GM19395 (cell line): Measurements from ENCODE around the gene ACKR2.
"Not testable (repeated sequence)": the region's sequence is repeated elsewhere in the genome, so short reads cannot be mapped to it uniquely, and the experiment has no call there.

Experiments used
- ATAC-seq: cut with Tn5 transposase; IDR thresholded peaks from one replicate; pipeline ENCODE4 v1.9.1; 2021; ENCODE audit warnings: mild to moderate bottlenecking, moderate library complexity; ENCODE audit not compliant: unreplicated experiment

The ACKR2 gene

GRCh38 chr3:42801048-42801620, 8.1 kb upstream of the ACKR2 start:
- ATAC-seq: no peak

- ATAC-seq: no peak
These were observed 7.5 kb upstream of the ACKR2 start for GRCh38 chr3:42801784-42802183.

- no peak for ATAC-seq
These were observed 6.3 kb upstream of the ACKR2 start for GRCh38 chr3:42802876-42803413.

DNA sequence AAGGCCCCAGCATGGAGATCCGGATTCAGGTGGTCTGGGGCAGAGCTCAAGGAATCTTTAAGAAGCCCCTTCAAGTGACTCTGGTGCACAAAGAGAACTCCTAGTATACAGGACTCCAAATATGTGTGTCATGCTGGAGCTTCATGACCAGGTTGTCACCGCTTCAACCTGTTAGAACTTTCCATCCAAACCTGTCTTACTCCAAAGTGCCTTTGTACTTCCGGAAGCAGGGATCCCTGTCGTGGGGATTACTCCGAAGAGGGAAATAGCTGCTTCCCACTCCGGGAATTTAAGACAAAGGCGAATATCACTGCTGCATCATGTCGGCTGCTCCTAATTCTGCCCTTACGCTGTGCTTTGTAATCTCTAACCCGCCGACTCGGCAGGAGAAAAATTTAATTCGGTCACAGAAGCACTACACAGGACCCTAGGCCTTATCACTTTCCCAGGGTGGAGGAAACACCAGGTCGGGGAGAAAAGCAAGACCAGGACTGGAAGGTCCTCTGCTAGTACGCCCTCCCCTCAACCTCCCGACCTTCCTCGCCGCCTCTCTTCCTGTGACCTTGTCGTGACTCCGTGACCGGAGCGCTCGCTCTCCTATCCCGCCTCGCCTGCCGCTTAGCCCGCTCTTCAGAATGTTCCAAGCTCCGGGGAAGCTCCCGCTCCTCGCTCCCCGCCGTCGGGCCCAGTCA, 5.7 kb upstream of the ACKR2 start:
- ATAC-seq: peak; percentile 30

- ATAC-seq: peak; percentile 98
These were observed 5.0 kb upstream of the ACKR2 start, which contains the start of gene HIGD1A for GRCh38 chr3:42804106-42804830. HIGD1A (minus strand) TSS chr3:42804490; CDS start chr3:42794253, 10,237 bp downstream.

- ATAC-seq: peak; percentile 33
These were observed 4.5 kb upstream of the ACKR2 start for GRCh38 chr3:42804831-42805132.

- ATAC-seq: no peak
These were observed 4.0 kb upstream of the ACKR2 start for GRCh38 chr3:42805141-42805821.

- no peak for ATAC-seq
These were observed 1.3 kb upstream of the ACKR2 start for GRCh38 chr3:42807929-42808328.

GRCh38 chr3:42810706-42811105, 1.5 kb downstream of the ACKR2 start:
- ATAC-seq: not testable (repeated sequence)

- ATAC-seq: not testable (repeated sequence)
These were observed 2.1 kb downstream of the ACKR2 start for GRCh38 chr3:42811118-42811883.

GRCh38 chr3:42814246-42814645, 5.0 kb downstream of the ACKR2 start:
- no peak for ATAC-seq

DNA sequence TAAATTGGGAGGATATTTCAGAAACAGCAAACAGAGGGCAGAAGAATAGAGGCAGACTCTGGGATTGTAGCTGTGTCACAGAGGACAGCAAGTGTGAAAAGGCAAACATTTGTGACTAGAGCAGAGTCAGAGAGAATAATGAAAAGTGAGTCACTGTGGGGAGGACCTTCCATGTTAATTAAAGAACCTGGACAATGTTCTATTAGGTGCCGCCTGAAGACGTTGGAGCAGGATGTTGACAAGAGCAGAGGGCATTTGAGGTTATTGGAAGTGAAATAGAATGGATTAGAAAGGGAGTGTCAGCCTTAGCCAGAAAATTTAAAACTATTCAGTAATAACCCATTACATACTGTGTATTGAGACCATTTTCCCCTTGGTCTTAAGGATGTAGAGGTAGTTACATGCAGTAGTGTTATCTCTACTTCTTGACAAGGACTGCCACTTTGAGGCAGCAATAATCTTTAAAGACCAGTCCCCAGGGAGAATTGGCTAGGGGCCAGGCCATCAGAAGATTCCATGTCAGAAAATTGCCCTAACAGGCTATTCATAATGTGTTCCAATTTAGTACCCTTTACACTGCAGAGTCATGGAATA, 5.8 kb downstream of the ACKR2 start:
- no peak for ATAC-seq

GRCh38 chr3:42815826-42816225, 6.6 kb downstream of the ACKR2 start:
- no peak for ATAC-seq

- ATAC-seq: no peak
These were observed 10.2 kb downstream of the ACKR2 start for GRCh38 chr3:42819351-42819965.

- no peak for ATAC-seq
These were observed 11.5 kb downstream of the ACKR2 start for GRCh38 chr3:42820746-42821051.

DNA sequence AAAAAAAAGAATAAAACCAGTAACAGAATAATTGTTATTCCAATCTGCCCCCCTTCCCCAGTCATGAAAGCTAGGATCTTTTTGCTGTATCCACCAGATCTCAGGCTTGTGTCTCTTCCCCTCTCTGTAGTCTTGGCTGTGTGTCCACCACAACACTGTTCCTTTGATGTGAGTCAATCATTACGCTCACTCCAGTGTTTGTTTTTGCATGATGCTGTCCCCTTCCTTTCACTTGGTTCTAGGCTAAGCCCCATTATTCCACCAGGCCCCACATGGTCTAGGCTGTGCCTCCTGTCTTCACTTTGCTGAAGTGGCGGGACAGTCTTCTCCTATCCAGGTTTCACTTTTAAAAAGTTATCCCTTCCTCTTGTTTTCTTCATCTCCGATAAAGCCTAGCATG, 13.6 kb downstream of the ACKR2 start:
- ATAC-seq: no peak

DNA sequence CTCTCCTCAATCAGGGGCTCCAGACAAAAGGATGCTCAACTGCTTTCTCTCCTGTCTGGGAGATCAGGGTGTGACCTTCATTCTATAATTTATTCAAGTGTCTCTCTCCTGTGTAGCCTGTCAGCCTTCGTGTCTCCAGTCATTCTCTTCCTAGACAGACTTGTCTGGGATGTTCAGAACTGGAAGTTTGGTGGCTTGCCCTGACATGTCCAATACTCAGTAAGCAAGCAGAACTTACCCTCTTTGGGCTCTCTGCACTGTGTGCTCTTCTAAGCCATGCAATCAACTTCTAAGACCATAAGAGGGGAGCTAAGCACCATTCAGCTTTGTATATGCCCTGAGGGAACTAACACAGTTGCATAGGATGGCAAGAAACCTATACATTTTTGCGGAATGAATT, 14.1 kb downstream of the ACKR2 start:
- ATAC-seq: no peak

GRCh38 chr3:42826141-42826540, 16.9 kb downstream of the ACKR2 start:
- ATAC-seq: no peak

GRCh38 chr3:42827023-42827422, 17.8 kb downstream of the ACKR2 start:
- no peak for ATAC-seq

GRCh38 chr3:42827654-42828053, 18.4 kb downstream of the ACKR2 start:
- ATAC-seq: no peak
